ENCODE data around the gene PIAS2.

The PIAS2 gene

DNA sequence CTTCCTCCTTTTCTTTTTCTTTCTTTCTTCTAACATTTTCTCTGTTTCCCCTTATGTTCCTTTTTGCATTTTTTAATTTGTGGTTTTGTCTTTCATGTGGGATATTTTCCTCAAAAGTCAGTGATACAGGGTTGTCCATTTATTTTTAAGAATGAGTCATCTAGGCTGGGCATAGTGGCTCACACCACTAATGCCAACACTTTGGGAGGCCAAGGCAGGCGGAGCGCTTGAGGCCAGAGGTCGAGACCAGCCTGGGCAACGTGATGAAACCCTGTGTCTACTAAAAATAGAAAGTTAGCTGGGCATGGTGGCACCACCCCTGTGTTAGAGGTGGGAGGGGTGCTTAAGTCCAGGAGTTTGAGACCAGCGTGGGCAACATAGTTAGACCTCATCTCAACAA lies 35.9 kb upstream of the PIAS2 start:
- Histone ChIP-seq H3K4me2 (no peak overlapping the region), H3K27ac (no peak overlapping the region), H3K9ac (no peak overlapping the region), H3K4me1 (ENCODE audit: low read depth, poor library complexity, severe bottlenecking) (no peaks in the 10 kb centered on the region), H3K27me3 (ENCODE audit: insufficient read depth, low read depth) (no peaks in the 10 kb centered on the region), H4K20me1 (ENCODE audit: insufficient read depth) (no peaks in the 10 kb centered on the region; the same call in 1 of the 2 replicates), H3K79me2 (ENCODE audit: insufficient read depth, low read depth) (no peaks in the 10 kb centered on the region), H3K4me3 (IDR thresholded peaks at IDR 0.05; ENCODE audit: insufficient read depth, low read depth, low read length) (no peak overlapping the region), H2AFZ (ENCODE audit: low read depth) (no peak overlapping the region), H3K36me3 (ENCODE audit: insufficient read depth) (no peaks in the 10 kb centered on the region)
- TF ChIP-seq, protein P1, sequence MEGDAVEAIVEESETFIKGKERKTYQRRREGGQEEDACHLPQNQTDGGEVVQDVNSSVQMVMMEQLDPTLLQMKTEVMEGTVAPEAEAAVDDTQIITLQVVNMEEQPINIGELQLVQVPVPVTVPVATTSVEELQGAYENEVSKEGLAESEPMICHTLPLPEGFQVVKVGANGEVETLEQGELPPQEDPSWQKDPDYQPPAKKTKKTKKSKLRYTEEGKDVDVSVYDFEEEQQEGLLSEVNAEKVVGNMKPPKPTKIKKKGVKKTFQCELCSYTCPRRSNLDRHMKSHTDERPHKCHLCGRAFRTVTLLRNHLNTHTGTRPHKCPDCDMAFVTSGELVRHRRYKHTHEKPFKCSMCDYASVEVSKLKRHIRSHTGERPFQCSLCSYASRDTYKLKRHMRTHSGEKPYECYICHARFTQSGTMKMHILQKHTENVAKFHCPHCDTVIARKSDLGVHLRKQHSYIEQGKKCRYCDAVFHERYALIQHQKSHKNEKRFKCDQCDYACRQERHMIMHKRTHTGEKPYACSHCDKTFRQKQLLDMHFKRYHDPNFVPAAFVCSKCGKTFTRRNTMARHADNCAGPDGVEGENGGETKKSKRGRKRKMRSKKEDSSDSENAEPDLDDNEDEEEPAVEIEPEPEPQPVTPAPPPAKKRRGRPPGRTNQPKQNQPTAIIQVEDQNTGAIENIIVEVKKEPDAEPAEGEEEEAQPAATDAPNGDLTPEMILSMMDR (conservative IDR thresholded peaks at IDR 0.05; ENCODE audit: low read depth, low read length): no peak

DNA sequence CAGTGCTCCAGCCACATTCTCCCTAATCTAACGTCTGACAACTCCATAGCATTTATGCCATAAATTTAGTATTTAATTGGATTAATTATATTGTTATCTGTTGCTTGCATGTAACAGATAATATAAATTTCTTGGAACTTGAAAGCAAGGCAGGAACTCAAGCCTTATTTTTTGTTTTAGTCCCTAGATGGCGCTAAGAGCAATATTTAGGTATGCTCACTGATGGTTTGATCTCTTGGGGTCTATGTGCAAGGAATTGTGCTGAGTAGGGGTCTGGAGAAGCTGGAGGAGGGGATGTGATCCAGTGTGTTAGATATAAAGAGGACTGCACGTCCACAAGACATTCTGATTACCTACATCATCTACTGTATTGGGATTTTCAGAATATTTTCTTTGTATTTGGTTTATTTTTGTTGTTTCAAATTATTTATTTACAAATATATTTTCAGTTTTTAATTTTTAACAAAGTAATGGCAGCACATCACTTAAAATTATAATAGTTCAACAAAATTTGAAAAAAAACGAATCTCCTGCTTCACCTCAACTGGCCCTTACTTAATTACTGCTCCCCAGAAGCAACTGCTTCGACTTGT lies 32.9 kb upstream of the PIAS2 start:
- TF ChIP-seq, protein P1 (conservative IDR thresholded peaks at IDR 0.05; ENCODE audit: low read depth, low read length): peak; percentile 79
- no peaks in the 10 kb centered on the region for H4K20me1 ChIP-seq (ENCODE audit: insufficient read depth)
- no peak overlapping the region for H3K9ac ChIP-seq
- no peaks in the 10 kb centered on the region for H3K79me2 ChIP-seq (ENCODE audit: insufficient read depth, low read depth)
- no peaks in the 10 kb centered on the region for H3K36me3 ChIP-seq (ENCODE audit: insufficient read depth)
- H3K27ac ChIP-seq: no peak overlapping the region
- no peak overlapping the region for H3K4me2 ChIP-seq
- H2AFZ ChIP-seq (ENCODE audit: low read depth): no peak overlapping the region
- H3K4me3 ChIP-seq (IDR thresholded peaks at IDR 0.05; ENCODE audit: insufficient read depth, low read depth, low read length): no peak overlapping the region
- H3K4me1 ChIP-seq (ENCODE audit: low read depth, poor library complexity, severe bottlenecking): no peaks in the 10 kb centered on the region
- H3K27me3 ChIP-seq (ENCODE audit: insufficient read depth, low read depth): no peaks in the 10 kb centered on the region

DNA sequence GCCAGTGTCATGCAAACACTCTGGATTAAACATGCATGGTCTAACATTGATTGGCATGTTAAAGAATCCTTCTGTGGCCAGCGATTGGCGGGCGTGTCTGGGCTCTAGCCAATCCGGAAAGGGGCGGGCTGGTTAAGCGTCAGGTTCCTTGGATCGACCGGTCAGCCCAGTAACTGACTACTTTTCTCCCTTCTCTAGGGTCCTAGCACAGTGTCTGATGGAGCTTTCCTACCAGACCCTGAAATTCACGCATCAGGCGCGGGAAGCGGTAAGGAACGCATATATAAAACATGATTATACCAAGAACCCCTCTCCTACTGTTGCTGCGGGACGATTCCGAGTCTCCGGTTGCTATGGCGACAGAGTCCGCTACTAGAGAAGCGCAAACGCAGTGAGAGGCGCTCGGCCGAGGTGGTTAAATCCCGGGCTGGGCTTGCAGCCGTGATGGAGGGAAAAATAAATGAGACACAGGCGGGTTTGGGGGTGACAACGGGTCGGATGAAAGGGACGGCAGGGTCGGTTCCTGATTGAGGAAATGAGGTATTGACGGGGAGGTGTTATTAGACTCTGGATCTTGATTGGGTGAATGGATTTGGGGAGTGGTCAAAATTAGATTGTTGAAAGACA lies 29.5 kb upstream of the PIAS2 start:
- no peaks in the 10 kb centered on the region for H3K4me1 ChIP-seq (ENCODE audit: low read depth, poor library complexity, severe bottlenecking)
- H3K36me3 ChIP-seq (ENCODE audit: insufficient read depth): no peaks in the 10 kb centered on the region
- TF ChIP-seq, protein P1 (conservative IDR thresholded peaks at IDR 0.05; ENCODE audit: low read depth, low read length): no peak
- H4K20me1 ChIP-seq (ENCODE audit: insufficient read depth): no peaks in the 10 kb centered on the region
- H3K27ac ChIP-seq: no peak overlapping the region
- no peaks in the 10 kb centered on the region for H3K27me3 ChIP-seq (ENCODE audit: insufficient read depth, low read depth)
- no peak overlapping the region for H3K4me3 ChIP-seq (IDR thresholded peaks at IDR 0.05; ENCODE audit: insufficient read depth, low read depth, low read length)
- no peak overlapping the region for H2AFZ ChIP-seq (ENCODE audit: low read depth)
- no peak overlapping the region for H3K4me2 ChIP-seq
- H3K79me2 ChIP-seq (ENCODE audit: insufficient read depth, low read depth): no peaks in the 10 kb centered on the region
- no peak overlapping the region for H3K9ac ChIP-seq

DNA sequence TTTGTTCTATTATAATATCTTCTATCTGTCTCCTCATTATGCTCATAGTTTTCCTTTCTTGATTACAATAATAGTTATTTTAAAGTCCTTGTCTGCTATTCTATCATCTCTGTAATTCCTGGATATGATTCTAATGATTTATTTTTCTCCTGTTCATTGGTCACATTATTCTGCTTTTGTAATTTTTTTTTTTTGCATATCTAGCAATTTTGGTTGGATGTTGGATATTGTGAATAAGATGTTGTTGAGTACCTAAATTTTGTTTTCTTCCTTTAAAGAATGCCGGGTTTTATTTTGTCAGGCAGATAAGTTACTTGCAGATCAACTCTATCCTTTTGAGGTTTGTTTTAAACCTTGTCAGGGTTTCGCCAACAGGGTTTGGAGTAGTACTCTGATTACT lies 25.3 kb upstream of the PIAS2 start:
- no peak overlapping the region for H3K4me3 ChIP-seq (IDR thresholded peaks at IDR 0.05; ENCODE audit: insufficient read depth, low read depth, low read length)
- H3K4me2 ChIP-seq: no peak overlapping the region
- H3K36me3 ChIP-seq (ENCODE audit: insufficient read depth): no peaks in the 10 kb centered on the region
- TF ChIP-seq, protein P1 (conservative IDR thresholded peaks at IDR 0.05; ENCODE audit: low read depth, low read length): no peak
- H2AFZ ChIP-seq (ENCODE audit: low read depth): no peak overlapping the region
- H3K27ac ChIP-seq: no peak overlapping the region
- H3K4me1 ChIP-seq (ENCODE audit: low read depth, poor library complexity, severe bottlenecking): no peaks in the 10 kb centered on the region
- H3K9ac ChIP-seq: no peak overlapping the region
- no peaks in the 10 kb centered on the region for H3K27me3 ChIP-seq (ENCODE audit: insufficient read depth, low read depth)
- no peaks in the 10 kb centered on the region for H3K79me2 ChIP-seq (ENCODE audit: insufficient read depth, low read depth)
- no peaks in the 10 kb centered on the region for H4K20me1 ChIP-seq (ENCODE audit: insufficient read depth)
